ENCODE measurements around the gene WNT6.

The WNT6 gene

DNA sequence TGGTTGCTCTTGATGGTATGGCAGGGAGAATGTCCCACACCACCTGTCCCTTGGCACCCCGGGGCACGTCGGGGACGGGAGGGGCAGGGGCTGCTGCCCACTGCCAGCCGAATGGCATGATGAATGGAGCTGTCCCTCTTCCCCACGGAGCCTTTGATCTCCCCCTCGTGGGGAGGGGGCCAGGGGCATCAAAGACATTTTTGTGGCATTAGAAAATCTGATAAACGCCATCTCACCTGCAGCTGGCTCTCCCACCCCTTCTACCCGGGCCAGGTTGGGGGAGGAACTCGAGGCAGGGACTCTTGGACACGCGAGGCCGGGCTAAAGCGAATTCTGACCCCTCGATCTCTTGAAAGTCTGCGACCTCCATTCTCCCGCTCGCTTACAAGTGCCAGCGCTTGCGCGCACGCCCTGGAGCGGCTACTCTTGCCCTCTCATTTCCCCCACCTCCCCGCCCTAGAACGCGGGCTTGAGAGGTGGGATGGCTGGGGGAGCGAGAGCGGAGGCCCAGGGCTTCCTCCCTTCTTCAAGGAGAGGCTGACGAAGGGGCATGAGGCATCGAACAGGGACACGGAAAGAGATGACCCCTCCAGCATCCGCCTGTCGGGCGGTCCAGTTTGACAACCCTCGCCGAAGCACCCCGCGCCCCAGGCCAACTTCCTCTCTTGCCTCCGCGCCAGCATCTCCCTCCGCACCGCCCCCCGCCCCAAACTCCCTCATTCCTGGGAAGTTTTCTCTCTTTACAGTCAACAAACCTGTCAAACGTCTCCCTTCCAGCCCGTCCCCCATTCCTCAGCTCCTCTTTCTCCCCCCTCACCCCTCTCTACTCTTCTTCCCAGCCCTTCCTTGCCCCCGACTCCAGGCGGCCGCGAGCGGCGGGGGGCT is 692 bp upstream of the WNT6 start:
- no peak for DNase-seq

DNA sequence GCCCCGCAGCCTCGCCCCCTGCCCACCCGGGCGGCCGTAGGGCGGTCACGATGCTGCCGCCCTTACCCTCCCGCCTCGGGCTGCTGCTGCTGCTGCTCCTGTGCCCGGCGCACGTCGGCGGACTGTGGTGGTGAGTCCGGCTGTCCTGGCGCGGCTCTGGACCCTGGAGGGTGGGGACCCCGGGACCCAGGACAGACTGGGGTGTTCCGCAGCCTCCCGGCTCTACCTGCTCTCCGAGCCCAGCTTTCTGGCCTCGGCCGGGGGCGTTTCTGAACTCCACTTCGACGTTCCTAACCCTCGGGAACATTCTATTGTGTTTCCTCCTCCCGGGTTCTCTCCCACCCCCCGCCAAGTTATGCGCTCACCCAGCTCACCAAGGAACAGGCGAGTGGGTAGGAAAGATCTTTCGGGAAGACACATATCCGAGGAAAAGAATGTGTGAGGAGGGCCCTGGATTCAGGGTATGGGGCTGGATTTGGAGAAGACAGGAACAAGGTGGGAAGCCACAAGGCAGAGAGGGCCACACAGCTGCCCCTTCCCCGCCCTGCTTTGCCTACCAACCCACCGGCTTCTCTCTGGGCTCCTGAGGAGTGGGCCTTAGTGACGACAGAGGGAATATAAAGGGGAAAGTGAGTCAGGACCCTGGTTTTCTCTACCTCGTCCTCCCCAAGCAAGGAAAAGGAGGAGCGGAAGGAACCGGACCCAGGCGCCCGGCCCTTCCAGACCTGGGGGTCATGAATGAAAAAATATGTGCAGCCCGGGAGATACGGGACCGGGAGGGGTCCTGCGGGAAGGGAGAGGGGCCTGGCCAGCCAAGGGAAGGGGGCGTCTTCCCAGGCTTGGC is 605 bp downstream of the WNT6 start:
- DNase-seq: no peak

DNA sequence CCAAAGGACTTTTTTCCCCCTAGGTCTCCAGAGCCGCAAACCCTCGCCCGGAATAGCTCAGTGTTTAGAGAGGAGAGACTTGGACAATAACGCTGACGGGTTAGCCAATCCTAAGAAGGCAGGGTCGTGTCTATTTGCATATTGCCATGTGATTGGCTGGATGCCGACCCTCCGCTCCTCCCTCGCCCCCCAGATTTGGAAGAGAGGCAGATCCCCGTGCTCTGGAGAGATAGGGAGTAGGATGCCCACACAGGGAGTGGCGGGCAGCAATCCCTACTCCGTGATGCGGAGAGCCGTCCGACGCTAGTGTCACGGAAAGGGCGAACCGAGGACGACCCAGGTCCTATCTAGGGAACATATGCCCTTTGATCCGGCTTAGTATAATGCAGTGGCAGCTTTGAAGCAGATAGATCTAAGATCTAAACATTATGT is 1.4 kb downstream of the WNT6 start:
- no peak for DNase-seq

DNA sequence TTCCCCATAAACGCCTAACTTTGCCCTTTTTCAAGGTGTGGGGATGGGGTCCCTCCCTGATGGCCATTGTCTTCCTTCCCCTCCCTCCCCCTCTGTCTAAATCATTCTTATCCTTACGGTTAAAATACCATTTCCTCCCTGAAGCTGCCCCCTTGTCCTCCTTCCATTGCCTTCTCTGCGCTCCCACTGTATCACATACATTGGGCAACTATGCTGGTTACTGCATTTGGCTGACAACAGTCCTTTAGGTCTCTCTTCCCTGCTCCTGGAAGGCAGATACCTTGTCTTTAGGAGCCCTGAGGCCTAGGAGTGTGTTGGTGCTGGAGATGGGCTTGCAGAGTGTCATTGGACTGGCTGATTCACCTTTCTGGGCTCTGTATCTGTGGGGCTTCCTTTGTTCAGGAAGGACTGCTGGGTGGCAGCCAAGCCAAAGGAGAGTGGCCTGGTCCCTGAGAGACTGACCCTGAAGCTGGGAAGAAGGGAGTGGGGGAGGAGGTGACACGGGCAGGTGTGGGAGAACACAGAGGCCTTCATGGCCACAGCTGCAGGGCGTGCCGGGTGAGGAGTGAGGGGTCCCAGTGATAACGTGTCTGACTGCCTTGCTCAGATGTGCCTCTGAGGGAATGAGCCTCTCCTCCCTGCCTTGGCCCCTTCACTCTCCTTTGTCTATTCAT is 2.2 kb downstream of the WNT6 start:
- DNase-seq: peak; percentile 3

DNA sequence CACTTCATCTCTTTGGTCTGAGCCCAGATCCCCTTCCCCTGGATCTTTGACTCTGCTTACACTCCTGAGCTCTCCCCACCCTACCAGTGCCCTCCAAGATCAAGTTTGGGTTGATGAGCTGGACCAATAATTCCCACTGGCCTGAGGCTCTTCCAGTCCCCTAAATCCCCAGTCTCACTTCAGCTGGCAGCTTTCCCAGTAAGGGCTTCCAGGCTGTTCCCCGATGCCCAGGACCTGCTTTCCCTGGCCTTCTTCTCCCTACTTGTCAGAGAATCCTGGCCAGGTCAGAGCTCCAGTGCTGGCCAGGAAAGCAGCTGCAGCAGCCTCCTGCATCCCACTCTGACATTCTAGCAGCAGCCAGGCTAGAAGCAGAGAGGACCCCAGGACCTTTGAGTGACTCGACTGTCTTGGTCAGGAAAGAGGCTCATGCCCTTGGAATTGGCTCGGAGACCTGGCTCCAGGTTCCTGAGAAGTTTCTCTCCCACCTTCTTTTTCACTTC is 3.5 kb downstream of the WNT6 start:
- DNase-seq: no peak

DNA sequence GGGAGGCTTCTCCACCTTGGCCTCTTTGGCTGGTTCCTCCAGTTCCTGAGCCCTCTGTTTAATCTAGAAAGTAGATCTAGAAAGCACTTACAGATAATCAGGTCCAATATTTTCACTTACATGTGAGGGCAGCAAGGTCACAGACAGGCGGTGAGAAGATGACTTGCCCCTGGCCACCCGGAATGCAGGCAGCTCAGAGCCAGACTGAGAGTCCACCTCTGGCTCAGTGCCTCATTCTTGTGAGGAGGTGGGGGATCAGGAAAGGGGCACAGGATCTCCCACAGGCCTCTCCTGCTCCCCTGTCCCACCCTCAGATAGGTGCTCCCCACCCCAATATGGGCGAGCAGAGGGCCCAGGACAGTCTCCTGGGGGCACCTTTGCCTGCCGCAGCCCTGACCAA is 5.8 kb downstream of the WNT6 start:
- DNase-seq: no peak

DNA sequence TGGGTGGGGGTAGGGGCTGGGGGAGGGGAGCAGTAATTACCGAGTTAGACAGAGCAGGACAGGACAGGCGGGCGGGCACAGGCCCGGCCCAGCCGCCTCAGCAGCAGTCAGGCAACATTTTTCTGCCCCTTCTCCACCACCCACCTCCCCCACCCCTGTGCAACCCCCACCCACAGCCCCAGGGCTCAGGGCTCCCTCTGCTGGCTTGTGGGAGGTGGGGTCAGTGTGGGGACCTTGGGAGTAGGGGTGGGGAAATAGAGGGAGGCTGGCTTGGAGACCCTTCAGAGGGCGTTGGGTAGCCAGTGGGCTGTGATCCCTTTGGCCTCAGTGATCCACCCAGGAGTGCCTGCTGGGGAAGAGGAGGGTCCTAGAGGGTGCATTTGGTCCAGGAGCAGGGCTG is 6.4 kb downstream of the WNT6 start:
- no peak for DNase-seq

GRCh38 chr2:218867900-218868299 is 8.3 kb downstream of the WNT6 start:
- DNase-seq: no peak

- DNase-seq: no peak
These were observed 9.5 kb downstream of the WNT6 start for GRCh38 chr2:218869064-218869463.

DNA sequence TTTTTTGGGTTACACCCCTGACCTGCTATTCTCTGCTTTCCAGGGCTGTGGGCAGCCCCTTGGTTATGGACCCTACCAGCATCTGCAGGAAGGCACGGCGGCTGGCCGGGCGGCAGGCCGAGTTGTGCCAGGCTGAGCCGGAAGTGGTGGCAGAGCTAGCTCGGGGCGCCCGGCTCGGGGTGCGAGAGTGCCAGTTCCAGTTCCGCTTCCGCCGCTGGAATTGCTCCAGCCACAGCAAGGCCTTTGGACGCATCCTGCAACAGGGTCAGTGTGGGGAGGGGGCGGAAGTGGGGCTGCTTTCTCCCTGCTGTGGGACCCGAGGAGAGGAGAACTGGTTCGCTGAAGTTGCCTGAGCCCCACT is 11.4 kb downstream of the WNT6 start:
- no peak for DNase-seq

DNA sequence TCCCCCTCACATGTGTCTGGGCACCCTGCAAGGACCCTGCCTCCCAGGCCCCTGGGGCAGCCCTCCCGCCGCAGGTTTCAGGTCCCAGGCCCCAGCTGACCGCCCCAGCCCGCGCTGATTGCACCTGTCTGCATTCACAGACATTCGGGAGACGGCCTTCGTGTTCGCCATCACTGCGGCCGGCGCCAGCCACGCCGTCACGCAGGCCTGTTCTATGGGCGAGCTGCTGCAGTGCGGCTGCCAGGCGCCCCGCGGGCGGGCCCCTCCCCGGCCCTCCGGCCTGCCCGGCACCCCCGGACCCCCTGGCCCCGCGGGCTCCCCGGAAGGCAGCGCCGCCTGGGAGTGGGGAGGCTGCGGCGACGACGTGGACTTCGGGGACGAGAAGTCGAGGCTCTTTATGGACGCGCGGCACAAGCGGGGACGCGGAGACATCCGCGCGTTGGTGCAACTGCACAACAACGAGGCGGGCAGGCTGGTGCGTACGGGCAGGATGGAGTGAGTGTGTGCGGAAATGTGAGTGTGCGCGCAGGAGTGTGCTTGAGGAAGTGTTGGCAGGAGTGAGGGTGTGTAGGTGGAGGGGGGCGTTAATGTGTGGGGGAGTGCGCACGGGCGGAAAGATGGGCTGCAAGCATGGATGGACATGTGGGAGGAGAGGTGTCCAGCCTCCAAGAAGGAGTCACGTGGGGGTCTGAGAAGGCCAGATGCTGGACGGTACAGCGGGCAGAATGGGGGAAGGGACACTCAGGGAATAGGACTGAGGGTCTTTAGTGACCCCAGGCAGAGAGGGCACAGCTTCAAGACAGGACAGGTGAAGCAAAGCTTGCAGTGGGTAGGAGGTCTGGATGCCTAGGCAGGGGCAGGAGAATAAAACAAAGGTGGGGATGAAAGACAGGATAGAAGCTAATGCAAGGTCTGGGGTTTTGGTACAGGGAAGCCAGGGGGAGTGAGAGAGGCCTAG is 12.0 kb downstream of the WNT6 start:
- no peak for DNase-seq

GRCh38 chr2:218872645-218873358 is 13.2 kb downstream of the WNT6 start:
- DNase-seq: no peak

GRCh38 chr2:218873359-218874194 is 14.0 kb downstream of the WNT6 start:
- DNase-seq: no peak

DNA sequence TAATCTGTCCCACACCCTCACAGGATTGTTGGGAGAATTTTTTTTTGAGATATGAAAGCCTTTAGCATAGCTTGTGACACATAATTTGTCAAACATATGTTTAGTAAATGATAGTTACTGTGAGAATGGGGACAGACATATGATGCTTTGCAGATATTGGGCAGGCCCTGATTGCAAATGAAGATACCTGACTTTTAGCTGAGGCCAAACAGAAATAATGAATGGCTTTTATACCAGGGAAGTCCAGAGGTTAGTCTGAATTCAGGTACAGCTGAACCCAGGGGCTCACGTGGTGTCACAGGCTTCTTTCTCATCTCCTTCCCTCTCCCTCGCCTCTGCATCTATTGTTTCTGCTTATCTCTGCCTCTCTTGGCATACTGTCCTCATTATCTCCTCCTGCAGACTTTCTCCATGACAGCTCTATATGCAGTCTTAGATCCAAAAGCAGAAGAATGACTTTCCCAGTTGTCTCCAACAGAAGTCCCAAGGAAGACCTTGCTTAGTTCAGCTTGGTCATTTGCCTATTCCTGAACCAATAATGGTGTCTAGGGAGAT is 16.2 kb downstream of the WNT6 start:
- no peak for DNase-seq

DNA sequence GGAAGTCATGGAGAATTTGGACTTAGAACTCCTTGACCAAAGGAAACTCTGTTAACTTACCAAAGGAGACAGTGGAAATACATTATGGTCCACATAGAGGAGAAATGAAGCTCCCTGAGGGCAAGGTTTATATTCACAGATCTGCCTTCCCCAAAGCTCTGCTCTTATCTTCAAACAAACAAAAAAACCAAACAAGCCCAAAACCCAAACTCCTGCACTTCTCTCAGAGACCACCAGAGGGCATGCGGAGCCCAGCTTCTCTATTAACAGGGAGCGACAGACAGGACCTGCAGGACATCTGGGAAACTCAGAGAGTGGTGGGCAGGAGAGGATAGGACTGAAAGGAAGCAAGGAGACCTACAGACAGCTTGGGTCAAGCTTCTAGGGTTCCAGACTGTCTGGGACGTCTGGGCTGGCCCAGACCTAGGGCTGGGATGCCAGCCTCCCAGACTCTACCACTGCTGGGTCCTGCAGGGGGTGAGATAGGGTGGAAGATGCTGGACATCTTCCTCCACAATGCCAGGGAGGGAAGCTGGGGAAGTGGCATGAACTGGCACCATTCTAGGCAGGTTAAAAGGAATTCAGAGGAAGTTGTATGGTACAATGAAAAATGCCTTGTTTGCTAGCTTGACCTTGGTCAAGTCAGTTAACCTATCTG is 17.1 kb downstream of the WNT6 start:
- peak; percentile 77 for DNase-seq

DNA sequence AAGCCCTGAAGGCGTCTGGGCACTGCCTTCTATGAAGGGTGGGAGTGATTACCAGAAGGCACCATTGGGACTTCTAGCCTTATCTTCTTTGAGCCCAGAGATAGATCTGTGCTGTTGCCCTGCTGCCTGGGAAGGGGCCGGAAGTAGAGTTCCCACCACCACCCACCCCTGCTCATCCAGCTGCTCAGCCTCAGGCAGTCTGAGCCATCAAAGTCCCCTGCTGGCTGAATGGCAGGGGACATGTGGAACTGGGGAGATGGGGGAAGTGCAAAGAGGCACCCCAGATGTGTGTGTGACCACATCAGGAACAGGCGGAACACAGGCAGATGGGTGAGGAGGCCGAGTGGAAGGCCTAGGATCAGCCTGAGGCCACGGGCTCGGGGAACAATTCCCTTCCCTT is 17.7 kb downstream of the WNT6 start:
- no peak for DNase-seq

DNA sequence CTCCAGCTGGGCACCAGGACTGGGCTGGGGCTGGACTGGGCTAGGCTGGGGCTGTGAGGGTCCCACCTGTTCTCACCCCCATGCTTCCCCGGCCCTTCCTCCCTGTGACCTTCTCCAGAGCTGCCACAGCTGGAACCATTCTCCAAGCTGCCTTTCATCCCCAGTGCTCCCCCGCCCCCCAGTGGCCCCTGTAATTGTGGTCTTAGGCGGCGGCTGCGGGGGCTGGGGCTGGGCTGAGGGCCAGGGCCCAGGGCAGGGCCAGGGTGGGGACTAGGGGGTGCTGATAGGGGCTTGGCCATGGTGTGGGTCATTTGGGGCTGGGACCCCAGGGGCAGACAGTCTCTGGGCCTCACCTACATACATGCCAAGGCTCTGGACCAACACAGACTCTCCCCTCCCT is 18.3 kb downstream of the WNT6 start:
- no peak for DNase-seq

GRCh38 chr2:218878486-218878885 is 18.9 kb downstream of the WNT6 start:
- DNase-seq: no peak

DNA sequence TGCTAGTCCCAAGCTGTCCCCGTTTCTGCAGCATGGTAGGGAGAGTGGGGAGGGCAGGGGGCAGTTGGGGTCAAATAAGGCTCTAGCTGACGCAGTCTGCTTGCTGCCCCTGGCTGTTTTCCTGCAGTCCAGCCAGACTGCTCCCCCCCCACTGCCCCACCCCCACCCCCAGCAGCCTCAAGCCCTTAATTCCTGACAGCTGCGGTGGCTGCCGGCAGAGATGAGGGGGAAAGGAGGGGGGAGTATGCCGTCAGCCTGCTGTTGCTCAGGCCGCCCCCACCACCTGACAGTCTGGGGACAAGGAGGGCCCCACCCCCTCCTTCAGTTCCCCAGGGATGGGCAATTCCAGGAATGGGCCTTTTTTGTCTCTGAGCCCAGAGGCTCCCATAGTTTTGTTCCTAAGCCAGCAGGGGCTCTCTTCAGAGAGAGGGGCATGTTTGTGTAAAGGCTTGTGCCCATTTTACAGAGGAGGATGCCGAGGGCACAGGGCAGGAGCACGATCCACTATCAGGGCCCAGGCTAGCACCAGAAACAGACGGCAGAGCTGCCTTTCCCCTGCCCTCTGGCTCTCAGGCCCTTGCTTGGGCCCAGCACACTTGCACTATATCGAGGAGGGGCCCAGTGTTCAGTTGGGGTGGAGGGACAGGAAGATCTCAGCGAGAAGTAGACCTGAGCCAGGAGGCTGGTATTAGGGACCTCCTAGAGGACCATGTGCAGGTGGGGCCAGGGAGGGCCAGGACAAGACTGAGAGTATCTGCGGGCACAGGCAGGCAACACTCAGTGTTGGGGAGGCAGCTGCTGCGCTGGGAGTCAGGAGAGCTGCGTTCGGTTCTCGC is 19.5 kb downstream of the WNT6 start:
- DNase-seq: no peak
